Astrocyte of the spinal cord (primary cell): ENCODE results near the gene FAT2.

Experiments
- DNase-seq: peaks from one replicate; pipeline ENCODE4 v3.0.0; 2011; ENCODE audit warnings: low read depth, low spot score
- H3K4me3 ChIP-seq: 2 replicates; pipeline ENCODE4 v1.5.1; 2011; ENCODE audit warnings: low read depth, mild to moderate bottlenecking, low read length, moderate library complexity
- CTCF ChIP-seq: IDR thresholded peaks from 2 replicates; pipeline ENCODE4 v1.5.1; 2012; ENCODE audit warnings: low read depth, mild to moderate bottlenecking, low read length, inconsistent platforms
- in situ Hi-C: cut with HindIII; loops from 2 replicates; pipeline ENCODE4 v1.10.0; 2017; ENCODE audit warnings: low sequenced_read_pairs

FAT2 gene

GRCh38 chr5:151591144-151591819 is at the start of gene FAT2:
Gene FAT2 (minus strand): TSS chr5:151591331. CDS start chr5:151568931, 22,400 bp downstream.
- no peak within 1 kb of the TSS for H3K4me3 ChIP-seq
- in situ Hi-C loops, result no loop called here

GRCh38 chr5:151638619-151639018 is 47.5 kb upstream of the FAT2 start:
- no peak for TF ChIP-seq CTCF
- in situ Hi-C loops, result no loop called here
- no peak overlapping the region for H3K4me3 ChIP-seq
- DNase-seq, result no peak

More at GRCh38 chr5:151591144-151591819, at the start of gene FAT2:
- no peak for TF ChIP-seq CTCF
- DNase-seq, result no peak

GRCh38 chr5:151637676-151638075 is 46.5 kb upstream of the FAT2 start:
- in situ Hi-C loops, result no loop called here
- DNase-seq, result no peak
- H3K4me3 ChIP-seq, result no peak overlapping the region
- no peak for TF ChIP-seq CTCF

GRCh38 chr5:151633892-151634291 is 42.8 kb upstream of the FAT2 start:
- no peak for TF ChIP-seq CTCF
- no peak overlapping the region for H3K4me3 ChIP-seq
- in situ Hi-C loops, result no loop called here
- DNase-seq, result no peak

GRCh38 chr5:151632941-151633340 is 41.8 kb upstream of the FAT2 start:
- in situ Hi-C loops, result no loop called here
- no peak overlapping the region for H3K4me3 ChIP-seq
- no peak for DNase-seq
- TF ChIP-seq CTCF, result no peak

GRCh38 chr5:151632524-151632923 is 41.4 kb upstream of the FAT2 start:
- in situ Hi-C loops, result no loop called here
- TF ChIP-seq CTCF, result no peak
- no peak for DNase-seq
- H3K4me3 ChIP-seq, result no peak overlapping the region
